H9 (cell line): ENCODE data around the gene HIPK2. TPM values are rescaled to one million over a fixed set of nuclear protein-coding genes. Genes with fewer than 3 reads are reported as not detected.

Experiments
- DNase-seq: peaks from one replicate; pipeline ENCODE4 v3.0.0-alpha.2; 2017
- H2AFZ ChIP-seq: one replicate; pipeline ENCODE4 v1.6.1; 2013; ENCODE audit warnings: mild to moderate bottlenecking, low read length, control low read depth, moderate library complexity
- H2AK5ac ChIP-seq: 2 replicates; pipeline ENCODE4 v1.6.1; 2013; ENCODE audit warnings: low read length, control low read depth, mixed read lengths; ENCODE audit not compliant: insufficient read length
- H2BK120ac ChIP-seq: one replicate; pipeline ENCODE4 v1.6.1; 2013; ENCODE audit warnings: low read depth, mild to moderate bottlenecking, low read length, control low read depth, inconsistent platforms; ENCODE audit not compliant: poor library complexity, severe bottlenecking
- H2BK12ac ChIP-seq: 2 replicates; pipeline ENCODE4 v1.6.1; 2013; ENCODE audit warnings: low read length, control low read depth, mixed read lengths, low read depth; ENCODE audit not compliant: insufficient read length
- H2BK15ac ChIP-seq: 2 replicates; pipeline ENCODE4 v1.6.1; 2013; ENCODE audit warnings: low read depth, low read length, control low read depth
- H2BK20ac ChIP-seq: one replicate; pipeline ENCODE4 v1.6.1; 2013; ENCODE audit warnings: low read depth, mild to moderate bottlenecking, low read length, control low read depth, inconsistent platforms; ENCODE audit not compliant: poor library complexity, severe bottlenecking
- H2BK5ac ChIP-seq: 2 replicates; pipeline ENCODE4 v1.6.1; 2013; ENCODE audit warnings: low read length, control low read depth, mixed read lengths; ENCODE audit not compliant: insufficient read length
- H3K14ac ChIP-seq: 2 replicates; pipeline ENCODE4 v1.6.1; 2013; ENCODE audit warnings: low read length, control low read depth; ENCODE audit not compliant: insufficient read depth
- H3K18ac ChIP-seq: 2 replicates; pipeline ENCODE4 v1.6.1; 2013; ENCODE audit warnings: low read depth, mild to moderate bottlenecking, mixed read lengths, low read length, control low read depth; ENCODE audit not compliant: insufficient read length
- H3K23ac ChIP-seq: 2 replicates; pipeline ENCODE4 v1.6.1; 2013; ENCODE audit warnings: low read length, control low read depth, mixed read lengths, low read depth; ENCODE audit not compliant: insufficient read length
- H3K23me2 ChIP-seq: 2 replicates; pipeline ENCODE4 v1.6.1; 2013; ENCODE audit warnings: low read depth, mild to moderate bottlenecking, mixed read lengths, low read length, control low read depth; ENCODE audit not compliant: insufficient read length, poor library complexity, severe bottlenecking
- H3K27ac ChIP-seq: 2 replicates; pipeline ENCODE4 v1.5.1; 2013; ENCODE audit warnings: low read length, control low read depth, mixed read lengths, low read depth; ENCODE audit not compliant: insufficient read length
- H3K27me3 ChIP-seq: 2 replicates; pipeline ENCODE4 v1.6.1; 2013; ENCODE audit warnings: low read length, control low read depth, inconsistent platforms; ENCODE audit not compliant: insufficient read depth
- H3K4ac ChIP-seq: 2 replicates; pipeline ENCODE4 v1.6.1; 2013; ENCODE audit warnings: low read depth, mild to moderate bottlenecking, control low read depth, inconsistent platforms, low read length, moderate library complexity
- H3K4me1 ChIP-seq: 2 replicates; pipeline ENCODE4 v1.6.1; 2013; ENCODE audit warnings: low read length, control low read depth, inconsistent platforms; ENCODE audit not compliant: insufficient read depth
- H3K4me2 ChIP-seq: 2 replicates; pipeline ENCODE4 v1.6.1; 2013; ENCODE audit warnings: low read length, control low read depth, mixed read lengths; ENCODE audit not compliant: insufficient read length, insufficient read depth
- H3K56ac ChIP-seq: 2 replicates; pipeline ENCODE4 v1.6.1; 2013; ENCODE audit warnings: low read depth, mild to moderate bottlenecking, mixed read lengths, low read length, control low read depth; ENCODE audit not compliant: insufficient read length
- H3K79me1 ChIP-seq: 2 replicates; pipeline ENCODE4 v1.6.1; 2013; ENCODE audit warnings: low read depth, mild to moderate bottlenecking, moderate library complexity, low read length, control low read depth, inconsistent platforms; ENCODE audit not compliant: insufficient read depth, poor library complexity, severe bottlenecking
- H3K79me2 ChIP-seq: 2 replicates; pipeline ENCODE4 v1.6.1; 2013; ENCODE audit warnings: low read length, control low read depth, inconsistent platforms; ENCODE audit not compliant: insufficient read depth
- H3K9ac ChIP-seq: 2 replicates; pipeline ENCODE4 v1.6.1; 2013; ENCODE audit warnings: low read length, control low read depth, mixed read lengths; ENCODE audit not compliant: insufficient read length; ENCODE audit errors: extremely low read depth
- H3K9me3 ChIP-seq: one replicate; pipeline ENCODE4 v1.6.1; 2013; ENCODE audit warnings: low read depth, low read length, inconsistent platforms; ENCODE audit not compliant: control insufficient read depth
- H3T11ph ChIP-seq: one replicate; pipeline ENCODE4 v1.6.1; 2013; ENCODE audit warnings: mild to moderate bottlenecking, low read length, control low read depth, inconsistent platforms
- H4K20me1 ChIP-seq: one replicate; pipeline ENCODE4 v1.6.1; 2013; ENCODE audit not compliant: control insufficient read depth, insufficient read length, insufficient read depth
- H4K5ac ChIP-seq: 2 replicates; pipeline ENCODE4 v1.6.1; 2013; ENCODE audit warnings: low read depth, mild to moderate bottlenecking, mixed read lengths, low read length, control low read depth; ENCODE audit not compliant: insufficient read length
- H4K8ac ChIP-seq: replicated peaks from 2 replicates; pipeline ENCODE4 v1.6.1; 2013; ENCODE audit warnings: low read length, control low read depth, mixed read lengths, low read depth; ENCODE audit not compliant: insufficient read length
- H4K91ac ChIP-seq: 2 replicates; pipeline ENCODE4 v1.6.1; 2013; ENCODE audit warnings: low read depth, mild to moderate bottlenecking, moderate library complexity, mixed read lengths, low read length, control low read depth; ENCODE audit not compliant: insufficient read length
- H3K27ac Mint-ChIP-seq, 3 experiments: 2 replicates in 2 of 3; 3 replicates in 1 of 3; pipeline ENCODE4 v1.8.0; 2020 to 2021; ENCODE audit warnings: mixed read lengths in 3 of 3, mild to moderate bottlenecking in 1 of 3, moderate library complexity in 1 of 3
- H3K27me3 Mint-ChIP-seq: 2 replicates; pipeline ENCODE4 v1.8.0; 2021; ENCODE audit warnings: low read depth, mild to moderate bottlenecking, moderate library complexity, mixed read lengths
- H3K36me3 Mint-ChIP-seq, 3 experiments: 2 replicates in 2 of 3; 3 replicates in 1 of 3; pipeline ENCODE4 v1.8.0; 2020 to 2021; ENCODE audit warnings: low read depth in 3 of 3, mixed read lengths in 3 of 3; ENCODE audit not compliant: insufficient read depth in 1 of 3
- H3K4me1 Mint-ChIP-seq, 2 experiments: 2 replicates each; pipeline ENCODE4 v1.8.0; 2020; ENCODE audit warnings: mixed read lengths in 2 of 2
- H3K4me3 Mint-ChIP-seq, 2 experiments: 2 replicates in 1 of 2; 3 replicates in 1 of 2; pipeline ENCODE4 v1.8.0; 2020 to 2021; ENCODE audit warnings: mild to moderate bottlenecking in 2 of 2, mixed read lengths in 2 of 2, moderate library complexity in 1 of 2
- H3K9me3 Mint-ChIP-seq, 2 experiments: 2 replicates in 1 of 2; 3 replicates in 1 of 2; pipeline ENCODE4 v1.8.0; 2020; ENCODE audit warnings: mild to moderate bottlenecking in 2 of 2, mixed read lengths in 2 of 2, moderate library complexity in 1 of 2
- CTCF ChIP-seq: fragments of 200-600 bp; sonication (generic); conservative IDR thresholded peaks from 3 replicates; pipeline ENCODE4 v1.8.0; 2021; ENCODE audit warnings: antibody characterized with exemption, mild to moderate bottlenecking
- WGBS: extraction: QIAGEN DNeasy Blood & Tissue Kit; methylation state at CpG from one replicate; pipeline ENCODE4 v1.1.7; 2013; ENCODE audit warnings: missing lambda C conversion rate, low lambda C conversion rate, mixed read lengths; ENCODE audit not compliant: insufficient read length; ENCODE audit errors: extremely low coverage; 5-methylcytosine and 5-hydroxymethylcytosine counted together
- total RNA-seq: library from RNA; stranded (reverse); gene quantifications from 2 replicates; pipeline ENCODE4 v1.2.1, GENCODE V29; 2021

The HIPK2 gene
- total RNA-seq, 1 experiment from 2014 or later, result 21.9 TPM

GRCh38 chr7:139741789-139742344 lies 35.9 kb downstream of the HIPK2 start:
- H3K9me3 Mint-ChIP-seq, result no peaks in the 10 kb centered on the region
- H4K20me1 ChIP-seq, result no peaks in the 10 kb centered on the region
- no peaks in the 10 kb centered on the region for H3K36me3 Mint-ChIP-seq

More at GRCh38 chr7:139741789-139742344, 35.9 kb downstream of the HIPK2 start:
- Histone ChIP-seq H3K23ac (no peak overlapping the region), H3K79me2 (no peaks in the 10 kb centered on the region), H2BK15ac (no peak overlapping the region), H2AFZ (no peak overlapping the region), H3K79me1 (no peaks in the 10 kb centered on the region), H3K14ac (no peak overlapping the region), H2BK5ac (no peak overlapping the region), H3K27me3 (no peaks in the 10 kb centered on the region; the same call in 1 of the 2 replicates), H3K9me3 (no peaks in the 10 kb centered on the region), H3K9ac (no peak overlapping the region), H3K56ac (no peak overlapping the region), H2BK20ac (no peak overlapping the region), H4K5ac (no peak overlapping the region), H4K8ac (no peak overlapping the region), H3K4me1 (no peaks in the 10 kb centered on the region; the same call in 1 of the 2 replicates), H3K18ac (no peak overlapping the region), H2AK5ac (no peak overlapping the region), H2BK120ac (no peak overlapping the region), H3T11ph (no peak overlapping the region), H3K4me2 (no peak overlapping the region), H4K91ac (no peak overlapping the region), H3K27ac (no peak overlapping the region), H3K23me2 (no peaks in the 10 kb centered on the region), H2BK12ac (no peak overlapping the region), H3K4ac (no peak overlapping the region)
- no CpG with 5 or more reads among the region's 6 CpGs for WGBS
- no peaks in the 10 kb centered on the region for H3K27me3 Mint-ChIP-seq
- no peak overlapping the region for H3K4me3 Mint-ChIP-seq
- H3K4me1 Mint-ChIP-seq, result peaks cover 31% of the 10 kb centered on the region in 2 experiments
- H3K27ac Mint-ChIP-seq, result no peak overlapping the region
- no peak for TF ChIP-seq CTCF
- DNase-seq, result no peak
